Middle frontal gyrus (tissue), 1 donor: ENCODE results near the gene TNS3.
A peak's percentile ranks its signal among the peaks of the same experiment; 100 is the strongest.

ENCODE experiments used
- DNase-seq: peaks from one replicate; pipeline ENCODE4 v3.0.0-alpha.2; 2015; ENCODE audit warnings: low spot score; ENCODE audit errors: extremely low spot score

Gene TNS3

GRCh38 chr7:47332681-47333553, 249.0 kb downstream of the TNS3 start:
- no peak for DNase-seq

- no peak for DNase-seq
Observed at GRCh38 chr7:47332213-47332612, 249.7 kb downstream of the TNS3 start.

- DNase-seq = no peak
Observed at GRCh38 chr7:47331179-47331565, 250.7 kb downstream of the TNS3 start.

- DNase-seq = no peak
Observed at GRCh38 chr7:47330561-47331178, 251.2 kb downstream of the TNS3 start.

GRCh38 chr7:47330026-47330425, 251.9 kb downstream of the TNS3 start:
- no peak for DNase-seq

- no peak for DNase-seq
Observed at GRCh38 chr7:47329320-47329926, 252.5 kb downstream of the TNS3 start.

GRCh38 chr7:47328392-47329319, 253.3 kb downstream of the TNS3 start:
- DNase-seq = no peak

- peak; percentile 80 for DNase-seq
Observed at GRCh38 chr7:47327698-47328391, 254.1 kb downstream of the TNS3 start.

GRCh38 chr7:47327346-47327697, 254.6 kb downstream of the TNS3 start:
- DNase-seq = no peak

GRCh38 chr7:47326808-47327207, 255.1 kb downstream of the TNS3 start:
- no peak for DNase-seq

GRCh38 chr7:47326220-47326619, 255.7 kb downstream of the TNS3 start:
- DNase-seq = no peak

GRCh38 chr7:47325337-47325736, 256.6 kb downstream of the TNS3 start:
- DNase-seq = no peak

GRCh38 chr7:47323904-47324303, 258.0 kb downstream of the TNS3 start:
- no peak for DNase-seq

GRCh38 chr7:47322731-47323130, 259.2 kb downstream of the TNS3 start:
- DNase-seq = no peak

- DNase-seq = no peak
Observed at GRCh38 chr7:47320296-47320695, 261.6 kb downstream of the TNS3 start.

GRCh38 chr7:47318395-47319182, 263.3 kb downstream of the TNS3 start:
- DNase-seq = no peak

GRCh38 chr7:47317487-47317886, 264.4 kb downstream of the TNS3 start:
- DNase-seq = no peak

GRCh38 chr7:47314728-47315607, 266.9 kb downstream of the TNS3 start:
- DNase-seq = no peak

- DNase-seq = no peak
Observed at GRCh38 chr7:47314248-47314647, 267.7 kb downstream of the TNS3 start.
